ENCODE measurements around the gene PVALB. TPM values are rescaled to one million over a fixed set of nuclear protein-coding genes. Genes with fewer than 3 reads are reported as not detected.

PVALB gene
- polyA plus RNA-seq, 1 of the 3 experiments (the other 2 are of a cell fraction): not detected

DNA sequence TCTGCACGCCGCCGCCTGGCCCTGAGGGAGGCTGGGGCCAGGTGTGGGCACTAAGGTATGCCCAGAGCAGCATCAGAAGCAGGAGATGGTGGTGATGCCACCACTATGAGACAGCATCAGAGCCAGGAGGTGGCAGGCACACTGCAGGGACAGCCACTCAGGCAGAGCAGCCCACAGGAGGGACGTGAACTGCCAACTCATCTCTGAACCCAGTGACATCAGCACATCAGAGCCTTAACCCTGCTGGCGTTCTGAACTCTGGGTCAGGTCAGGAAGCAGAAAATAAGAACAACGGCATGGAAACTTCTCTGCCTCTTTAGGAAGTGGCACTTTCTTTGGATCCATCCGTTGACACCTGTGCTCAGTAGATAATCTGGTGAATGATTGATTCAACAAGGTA, 26.2 kb downstream of the PVALB start:
- POLR2A ChIA-PET: no interaction called here

DNA sequence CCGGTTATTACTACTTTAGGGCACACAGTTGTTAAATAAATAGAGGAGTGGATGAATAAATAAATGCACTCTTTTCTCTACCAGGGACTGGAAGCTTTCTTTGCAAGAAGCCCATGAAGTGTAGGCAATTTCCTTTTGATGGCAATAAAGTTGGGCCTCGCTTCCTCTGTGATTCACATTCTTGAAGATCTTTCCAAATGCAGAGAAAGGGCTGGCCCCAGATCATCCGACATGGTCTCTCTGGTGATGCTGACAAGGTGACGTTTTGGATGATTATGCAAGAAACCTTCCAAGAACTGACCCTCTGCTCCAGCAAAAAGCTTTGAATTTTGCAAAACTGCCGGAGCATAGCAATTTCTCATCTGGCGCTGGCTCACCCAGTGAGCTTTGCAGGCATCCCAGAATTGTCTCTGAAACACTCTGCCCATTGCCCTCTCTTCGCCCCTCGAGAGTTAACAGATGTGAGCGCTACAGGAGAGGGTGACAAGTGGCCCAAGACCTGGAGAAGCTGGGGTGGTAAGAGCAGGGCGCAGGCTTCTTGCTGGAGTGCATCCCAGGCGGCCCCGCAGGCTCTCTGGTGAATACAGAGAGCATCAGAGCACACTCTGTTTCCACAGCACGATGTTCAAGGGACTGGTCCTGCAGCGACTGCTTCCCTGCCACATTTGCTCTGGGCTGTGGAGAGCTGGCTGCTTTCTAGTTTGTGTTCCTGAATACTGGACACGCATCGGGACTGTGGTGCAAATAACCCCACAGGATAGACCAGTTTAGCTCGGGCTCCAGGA, 29.4 kb downstream of the PVALB start:
- no peaks in the 10 kb centered on the region for H4K20me1 ChIP-seq (ENCODE audit: insufficient read depth)
- no peaks in the 10 kb centered on the region for H3F3A ChIP-seq (replicated peaks; ENCODE audit: insufficient read depth)
- ChIA-PET CTCF (interaction anchor here (0.7 to 10.8 kb wide), 5 partner anchors 14 to 473 kb away, joined by 3 to 159 read pairs (median 10); partner anchors contain the start of gene NCF4), POLR2A (no interaction called here)
- no peak overlapping the region for H2AFZ ChIP-seq (ENCODE audit: low read depth)
- no peak overlapping the region for H3K4me2 ChIP-seq
- peaks cover 37% of the 10 kb centered on the region for H3K27me3 ChIP-seq (ENCODE audit: insufficient read depth)
- no peak overlapping the region for H3K4me3 ChIP-seq (ENCODE audit: low read depth in 2 of 2, low read length in 1 of 2)
- no peak overlapping the region for H3K27ac ChIP-seq (ENCODE audit: low read depth in 2 of 2, low read length in 1 of 2)
- no peak for DNase-seq
- 58% methylated on average over 10 of the region's 17 CpGs for WGBS (ENCODE audit: low lambda C conversion rate)
- no peaks in the 10 kb centered on the region for H3K36me3 ChIP-seq (replicated peaks in 1 of 2; ENCODE audit: control insufficient read depth in 1 of 2, insufficient read depth in 2 of 2, low read length in 1 of 2)
- no peak overlapping the region for H3K9ac ChIP-seq
- no peaks in the 10 kb centered on the region for H3K79me2 ChIP-seq (ENCODE audit: insufficient read depth)
- no peaks in the 10 kb centered on the region for H3K9me2 ChIP-seq
- H3K9me3 ChIP-seq: no peaks in the 10 kb centered on the region
- H3K4me1 ChIP-seq (ENCODE audit: control insufficient read depth in 1 of 2, insufficient read depth in 2 of 2, low read depth in 1 of 2, low read length in 1 of 2): no peaks in the 10 kb centered on the region
- no peak for TF ChIP-seq TEAD4 (IDR thresholded peaks at IDR 0.05; ENCODE audit: borderline replicate concordance, insufficient read depth)
- TF ChIP-seq, protein P1, sequence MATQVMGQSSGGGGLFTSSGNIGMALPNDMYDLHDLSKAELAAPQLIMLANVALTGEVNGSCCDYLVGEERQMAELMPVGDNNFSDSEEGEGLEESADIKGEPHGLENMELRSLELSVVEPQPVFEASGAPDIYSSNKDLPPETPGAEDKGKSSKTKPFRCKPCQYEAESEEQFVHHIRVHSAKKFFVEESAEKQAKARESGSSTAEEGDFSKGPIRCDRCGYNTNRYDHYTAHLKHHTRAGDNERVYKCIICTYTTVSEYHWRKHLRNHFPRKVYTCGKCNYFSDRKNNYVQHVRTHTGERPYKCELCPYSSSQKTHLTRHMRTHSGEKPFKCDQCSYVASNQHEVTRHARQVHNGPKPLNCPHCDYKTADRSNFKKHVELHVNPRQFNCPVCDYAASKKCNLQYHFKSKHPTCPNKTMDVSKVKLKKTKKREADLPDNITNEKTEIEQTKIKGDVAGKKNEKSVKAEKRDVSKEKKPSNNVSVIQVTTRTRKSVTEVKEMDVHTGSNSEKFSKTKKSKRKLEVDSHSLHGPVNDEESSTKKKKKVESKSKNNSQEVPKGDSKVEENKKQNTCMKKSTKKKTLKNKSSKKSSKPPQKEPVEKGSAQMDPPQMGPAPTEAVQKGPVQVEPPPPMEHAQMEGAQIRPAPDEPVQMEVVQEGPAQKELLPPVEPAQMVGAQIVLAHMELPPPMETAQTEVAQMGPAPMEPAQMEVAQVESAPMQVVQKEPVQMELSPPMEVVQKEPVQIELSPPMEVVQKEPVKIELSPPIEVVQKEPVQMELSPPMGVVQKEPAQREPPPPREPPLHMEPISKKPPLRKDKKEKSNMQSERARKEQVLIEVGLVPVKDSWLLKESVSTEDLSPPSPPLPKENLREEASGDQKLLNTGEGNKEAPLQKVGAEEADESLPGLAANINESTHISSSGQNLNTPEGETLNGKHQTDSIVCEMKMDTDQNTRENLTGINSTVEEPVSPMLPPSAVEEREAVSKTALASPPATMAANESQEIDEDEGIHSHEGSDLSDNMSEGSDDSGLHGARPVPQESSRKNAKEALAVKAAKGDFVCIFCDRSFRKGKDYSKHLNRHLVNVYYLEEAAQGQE (IDR thresholded peaks at IDR 0.05; ENCODE audit: low read depth, low read length): no peak
- no peak for TF ChIP-seq POLR2AphosphoS5 (IDR thresholded peaks at IDR 0.05; ENCODE audit: low read depth, low read length)
- TF ChIP-seq GABPA (IDR thresholded peaks at IDR 0.05; ENCODE audit: low read depth): no peak
- no peak for TF ChIP-seq EP300 (IDR thresholded peaks at IDR 0.05; ENCODE audit: borderline replicate concordance in 1 of 2, low read depth in 1 of 2, low read length in 1 of 2)
- TF ChIP-seq, protein P2, sequence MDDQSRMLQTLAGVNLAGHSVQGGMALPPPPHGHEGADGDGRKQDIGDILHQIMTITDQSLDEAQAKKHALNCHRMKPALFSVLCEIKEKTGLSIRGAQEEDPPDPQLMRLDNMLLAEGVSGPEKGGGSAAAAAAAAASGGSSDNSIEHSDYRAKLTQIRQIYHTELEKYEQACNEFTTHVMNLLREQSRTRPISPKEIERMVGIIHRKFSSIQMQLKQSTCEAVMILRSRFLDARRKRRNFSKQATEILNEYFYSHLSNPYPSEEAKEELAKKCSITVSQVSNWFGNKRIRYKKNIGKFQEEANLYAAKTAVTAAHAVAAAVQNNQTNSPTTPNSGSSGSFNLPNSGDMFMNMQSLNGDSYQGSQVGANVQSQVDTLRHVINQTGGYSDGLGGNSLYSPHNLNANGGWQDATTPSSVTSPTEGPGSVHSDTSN (IDR thresholded peaks at IDR 0.05): no peak
- TF ChIP-seq, protein P3, sequence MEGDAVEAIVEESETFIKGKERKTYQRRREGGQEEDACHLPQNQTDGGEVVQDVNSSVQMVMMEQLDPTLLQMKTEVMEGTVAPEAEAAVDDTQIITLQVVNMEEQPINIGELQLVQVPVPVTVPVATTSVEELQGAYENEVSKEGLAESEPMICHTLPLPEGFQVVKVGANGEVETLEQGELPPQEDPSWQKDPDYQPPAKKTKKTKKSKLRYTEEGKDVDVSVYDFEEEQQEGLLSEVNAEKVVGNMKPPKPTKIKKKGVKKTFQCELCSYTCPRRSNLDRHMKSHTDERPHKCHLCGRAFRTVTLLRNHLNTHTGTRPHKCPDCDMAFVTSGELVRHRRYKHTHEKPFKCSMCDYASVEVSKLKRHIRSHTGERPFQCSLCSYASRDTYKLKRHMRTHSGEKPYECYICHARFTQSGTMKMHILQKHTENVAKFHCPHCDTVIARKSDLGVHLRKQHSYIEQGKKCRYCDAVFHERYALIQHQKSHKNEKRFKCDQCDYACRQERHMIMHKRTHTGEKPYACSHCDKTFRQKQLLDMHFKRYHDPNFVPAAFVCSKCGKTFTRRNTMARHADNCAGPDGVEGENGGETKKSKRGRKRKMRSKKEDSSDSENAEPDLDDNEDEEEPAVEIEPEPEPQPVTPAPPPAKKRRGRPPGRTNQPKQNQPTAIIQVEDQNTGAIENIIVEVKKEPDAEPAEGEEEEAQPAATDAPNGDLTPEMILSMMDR (IDR thresholded peaks at IDR 0.05): no peak
- TF ChIP-seq FOXM1 (IDR thresholded peaks at IDR 0.05; ENCODE audit: low read depth): no peak
- TF ChIP-seq, protein P4, sequence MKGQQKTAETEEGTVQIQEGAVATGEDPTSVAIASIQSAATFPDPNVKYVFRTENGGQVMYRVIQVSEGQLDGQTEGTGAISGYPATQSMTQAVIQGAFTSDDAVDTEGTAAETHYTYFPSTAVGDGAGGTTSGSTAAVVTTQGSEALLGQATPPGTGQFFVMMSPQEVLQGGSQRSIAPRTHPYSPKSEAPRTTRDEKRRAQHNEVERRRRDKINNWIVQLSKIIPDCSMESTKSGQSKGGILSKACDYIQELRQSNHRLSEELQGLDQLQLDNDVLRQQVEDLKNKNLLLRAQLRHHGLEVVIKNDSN (IDR thresholded peaks at IDR 0.05; ENCODE audit: borderline replicate concordance, low read depth): no peak
- TF ChIP-seq FOXJ3 (CRISPR knock-in tag; IDR thresholded peaks at IDR 0.05): no peak
- no peak for TF ChIP-seq MEF2A (IDR thresholded peaks at IDR 0.05; ENCODE audit: borderline replicate concordance, low read depth)
- no peak for TF ChIP-seq YY1 (IDR thresholded peaks at IDR 0.05; ENCODE audit: low read depth)
- no peak for TF ChIP-seq NRF1 (IDR thresholded peaks at IDR 0.05; ENCODE audit: low read depth, low read length)
- no peak for TF ChIP-seq MXI1 (IDR thresholded peaks at IDR 0.05; ENCODE audit: low read depth, low read length)
- no peak for TF ChIP-seq SIN3A (IDR thresholded peaks at IDR 0.05; ENCODE audit: borderline replicate concordance, low read depth, low read length)
- TF ChIP-seq NFIC (IDR thresholded peaks at IDR 0.05; ENCODE audit: borderline replicate concordance): no peak

More for the DNA sequence above, 26.2 kb downstream of the PVALB start:
- Histone ChIP-seq H3K4me1 (ENCODE audit: control insufficient read depth in 1 of 2, insufficient read depth in 2 of 2, low read depth in 1 of 2, low read length in 1 of 2) (no peaks in the 10 kb centered on the region), H3K27ac (ENCODE audit: low read depth in 2 of 2, low read length in 1 of 2) (no peak overlapping the region), H3K4me2 (no peak overlapping the region), H3K79me2 (ENCODE audit: insufficient read depth) (no peaks in the 10 kb centered on the region), H4K20me1 (ENCODE audit: insufficient read depth) (no peaks in the 10 kb centered on the region), H3K9ac (no peak overlapping the region), H3K9me3 (no peaks in the 10 kb centered on the region), H2AFZ (ENCODE audit: low read depth) (no peak overlapping the region), H3K36me3 (replicated peaks in 1 of 2; ENCODE audit: control insufficient read depth in 1 of 2, insufficient read depth in 2 of 2, low read length in 1 of 2) (no peaks in the 10 kb centered on the region), H3K9me2 (no peaks in the 10 kb centered on the region), H3K27me3 (ENCODE audit: insufficient read depth) (peaks cover 31% of the 10 kb centered on the region), H3K4me3 (ENCODE audit: low read depth in 2 of 2, low read length in 1 of 2) (no peak overlapping the region), H3F3A (replicated peaks; ENCODE audit: insufficient read depth) (no peaks in the 10 kb centered on the region)
- TF ChIP-seq MEF2A (IDR thresholded peaks at IDR 0.05; ENCODE audit: borderline replicate concordance, low read depth) (no peak), RCOR1 (IDR thresholded peaks at IDR 0.05; ENCODE audit: low read length) (no peak), NFIC (IDR thresholded peaks at IDR 0.05; ENCODE audit: borderline replicate concordance) (no peak), GATA2 (CRISPR knock-in tag; IDR thresholded peaks at IDR 0.05) (no peak), TAF1 (IDR thresholded peaks at IDR 0.05; ENCODE audit: borderline replicate concordance, low read depth, low read length) (no peak), RXRA (IDR thresholded peaks at IDR 0.05; ENCODE audit: borderline replicate concordance, low read depth) (no peak), RAD21 (IDR thresholded peaks at IDR 0.05; ENCODE audit: low read length) (no peak), SIN3A (IDR thresholded peaks at IDR 0.05; ENCODE audit: borderline replicate concordance, low read depth, low read length) (no peak)
- CTCF ChIA-PET: no interaction called here
- DNase-seq: no peak
- 55% methylated on average over 7 of the region's 7 CpGs for WGBS (ENCODE audit: low lambda C conversion rate)

Measured in SK-N-SH (cell line).